ENCODE measurements around the gene MYOG. TPM values are rescaled to one million over a fixed set of nuclear protein-coding genes. Genes with fewer than 3 reads are reported as not detected.

The MYOG gene
- total RNA-seq, 1 experiment from 2014 or later: not detected

- Mint-ChIP-seq H3K4me1 (peaks cover 24 to 32% of the 10 kb centered on the region in 2 experiments), H3K27me3 (ENCODE audit: low read depth) (peaks cover 3% of the 10 kb centered on the region), H3K9me3 (no peaks in the 10 kb centered on the region), H3K4me3 (no peak overlapping the region), H3K27ac (no peak overlapping the region; a peak in 1 of 7 replicates), H3K36me3 (ENCODE audit: insufficient read depth in 1 of 3, low read depth in 3 of 3) (peaks cover 1 to 14% (median 2%) of the 10 kb centered on the region in 3 experiments; a peak in 5 of 7 replicates)
- H3K79me2 ChIP-seq (ENCODE audit: insufficient read depth, low read length): no peaks in the 10 kb centered on the region
- H2AFZ ChIP-seq (ENCODE audit: low read length): no peak overlapping the region
- H3K4me1 ChIP-seq (ENCODE audit: insufficient read depth, low read length): peaks cover 7% of the 10 kb centered on the region; the same call in 1 of the 2 replicates
- H3K27me3 ChIP-seq (ENCODE audit: insufficient read depth, low read length): no peaks in the 10 kb centered on the region
- no peak overlapping the region for H4K91ac ChIP-seq (ENCODE audit: insufficient read length, low read depth, low read length)
- H2BK20ac ChIP-seq (ENCODE audit: low read depth, low read length, poor library complexity, severe bottlenecking): no peak overlapping the region
- no peak overlapping the region for H3K23ac ChIP-seq (ENCODE audit: insufficient read length, low read depth, low read length)
- H3K4me2 ChIP-seq (ENCODE audit: insufficient read depth, insufficient read length, low read length): no peak overlapping the region
- no CpG with 5 or more reads among the region's 9 CpGs for WGBS (ENCODE audit: extremely low coverage, insufficient read length, low lambda C conversion rate)
- H3K79me1 ChIP-seq (ENCODE audit: insufficient read depth, low read depth, low read length, poor library complexity, severe bottlenecking): no peaks in the 10 kb centered on the region
- H3K4ac ChIP-seq (ENCODE audit: low read depth, low read length): no peak overlapping the region
- no peak overlapping the region for H3K14ac ChIP-seq (ENCODE audit: insufficient read depth, low read length)
- no peaks in the 10 kb centered on the region for H3K9me3 ChIP-seq (ENCODE audit: control insufficient read depth, low read depth, low read length)
- no peak overlapping the region for H3K27ac ChIP-seq (ENCODE audit: insufficient read length, low read depth, low read length)
- DNase-seq: peak; percentile 16
- H2BK5ac ChIP-seq (ENCODE audit: insufficient read length, low read length): no peak overlapping the region
- no peak overlapping the region for H3T11ph ChIP-seq (ENCODE audit: low read length)
- H2BK12ac ChIP-seq (ENCODE audit: insufficient read length, low read depth, low read length): no peak overlapping the region
- H4K8ac ChIP-seq (replicated peaks; ENCODE audit: insufficient read length, low read depth, low read length): no peak overlapping the region
- H2AK5ac ChIP-seq (ENCODE audit: insufficient read length, low read length): no peak overlapping the region
- H3K23me2 ChIP-seq (ENCODE audit: insufficient read length, low read depth, low read length, poor library complexity, severe bottlenecking): no peaks in the 10 kb centered on the region
- no peaks in the 10 kb centered on the region for H4K20me1 ChIP-seq (ENCODE audit: control insufficient read depth, insufficient read depth, insufficient read length)
- no peak overlapping the region for H3K9ac ChIP-seq (ENCODE audit: extremely low read depth, insufficient read length, low read length)
- H3K18ac ChIP-seq (ENCODE audit: insufficient read length, low read depth, low read length): no peak overlapping the region
- no peak for TF ChIP-seq CTCF (conservative IDR thresholded peaks at IDR 0.05)
- H3K56ac ChIP-seq (ENCODE audit: insufficient read length, low read depth, low read length): no peak overlapping the region
- H2BK15ac ChIP-seq (ENCODE audit: low read depth, low read length): no peak overlapping the region; the same call in 1 of the 2 replicates
- no peak overlapping the region for H2BK120ac ChIP-seq (ENCODE audit: low read depth, low read length, poor library complexity, severe bottlenecking)
- no peak overlapping the region for H4K5ac ChIP-seq (ENCODE audit: insufficient read length, low read depth, low read length)
These were observed 47.5 kb downstream of the MYOG start for GRCh38 chr1:203038217-203038741.
